Measurements from ENCODE around the gene ADCY4. TPM values are rescaled to one million over a fixed set of nuclear protein-coding genes. Genes with fewer than 3 reads are reported as not detected.

Gene ADCY4
- total and polyA plus RNA-seq, 2 of the 8 experiments (the other 6 are each of a cell fraction or from before 2014, with no cell fraction given): 0.27 to 0.35 TPM

DNA sequence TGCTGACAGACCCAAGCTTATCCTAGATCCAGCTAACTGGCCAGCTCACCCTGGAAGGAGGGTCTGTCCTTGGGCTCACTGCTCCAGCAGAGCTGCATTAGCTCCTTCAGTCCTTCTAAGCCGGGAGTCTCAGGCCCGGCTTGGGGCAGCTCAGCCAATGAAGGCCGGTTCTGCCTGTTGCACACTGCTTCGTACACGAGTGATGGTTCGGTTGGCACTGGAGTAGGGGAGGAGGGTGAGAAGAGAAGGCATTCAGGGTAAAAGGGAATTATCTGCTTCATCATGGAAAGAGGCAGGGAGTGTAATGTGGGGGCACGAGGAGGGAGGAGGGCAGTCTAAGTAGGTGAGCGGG is 2.9 kb upstream of the ADCY4 start:
- Histone ChIP-seq H2BK12ac (ENCODE audit: low read depth, low read length) (no peak overlapping the region), H3K4me2 (ENCODE audit: insufficient read depth in 1 of 2, low read depth in 2 of 2, low read length in 2 of 2) (no peak overlapping the region), H3K9me3 (ENCODE audit: insufficient read depth in 2 of 2, low read depth in 1 of 2, low read length in 1 of 2) (no peaks in the 10 kb centered on the region), H3K9ac (replicated peaks in 1 of 4; ENCODE audit: extremely low read depth in 1 of 4, low read depth in 3 of 4, low read length in 3 of 4) (no peak overlapping the region), H3K23ac (ENCODE audit: insufficient read length) (no peak overlapping the region), H4K91ac (replicated peaks; ENCODE audit: insufficient read length, low read length) (no peak overlapping the region), H2AFZ (ENCODE audit: low read length) (no peak overlapping the region), H4K5ac (ENCODE audit: insufficient read length, low read depth, low read length) (no peak overlapping the region), H3K27me3 (replicated peaks in 1 of 4; ENCODE audit: control insufficient read depth in 3 of 4, extremely low read depth in 1 of 4, insufficient read depth in 3 of 4, low read length in 3 of 4) (peaks cover 68 to 91% (median 88%) of the 10 kb centered on the region in 4 experiments), H3K4ac (replicated peaks; ENCODE audit: insufficient read length, low read depth, low read length) (no peak overlapping the region), H2BK5ac (ENCODE audit: low read depth, low read length) (no peak overlapping the region), H4K20me1 (replicated peaks in 1 of 2; ENCODE audit: control insufficient read depth in 1 of 2, insufficient read depth in 2 of 2, low read length in 2 of 2) (peaks cover 0 to 2% of the 10 kb centered on the region in 2 experiments), H2AK5ac (ENCODE audit: low read depth, low read length) (no peak overlapping the region), H3K23me2 (ENCODE audit: low read depth, low read length) (peaks cover 22% of the 10 kb centered on the region; the same call in 1 of the 2 replicates), H2BK120ac (replicated peaks; ENCODE audit: low read depth, low read length) (no peak overlapping the region), H3K18ac (ENCODE audit: extremely low read depth, low read length) (no peak overlapping the region), H4K8ac (ENCODE audit: extremely low read depth, insufficient read depth, low read length) (no peak overlapping the region), H3K27ac (ENCODE audit: low read depth, low read length) (no peak overlapping the region), H3K79me1 (ENCODE audit: low read depth, low read length) (no peaks in the 10 kb centered on the region), H2BK20ac (ENCODE audit: low read length) (no peak overlapping the region), H2BK15ac (ENCODE audit: low read length) (no peak overlapping the region), H3K36me3 (ENCODE audit: control insufficient read depth in 2 of 4, insufficient read depth in 4 of 4, low read length in 3 of 4) (no peaks in the 10 kb centered on the region), H3K56ac (replicated peaks; ENCODE audit: insufficient read length, low read depth, low read length) (no peak overlapping the region), H3K14ac (ENCODE audit: insufficient read length) (no peak overlapping the region), H3K4me1 (replicated peaks in 1 of 4; ENCODE audit: control insufficient read depth in 3 of 4, insufficient read depth in 4 of 4, low read length in 3 of 4) (peaks cover 0 to 17% (median 5%) of the 10 kb centered on the region in 4 experiments; a peak in 5 of 7 replicates), H3K79me2 (ENCODE audit: control insufficient read depth in 1 of 2, insufficient read depth in 2 of 2, low read length in 2 of 2) (no peaks in the 10 kb centered on the region), H3K4me3 (ENCODE audit: extremely low read depth in 1 of 4, insufficient read depth in 2 of 4, low read depth in 3 of 4, low read length in 4 of 4) (no peak overlapping the region)
- no peak for DNase-seq (ENCODE audit: low read depth in 1 of 2, low spot score in 2 of 2)
- WGBS, 2 experiments (ENCODE audit: extremely low coverage in 1 of 2, insufficient coverage in 1 of 2, insufficient read length in 1 of 2, insufficient replicate concordance in 2 of 2, low coverage in 1 of 2, low lambda C conversion rate in 2 of 2, missing lambda C conversion rate in 1 of 2): 87% methylated on average over 8 of the region's 8 CpGs; no CpG with 5 or more reads in 1 of the 2 experiments
- CTCF ChIA-PET (ENCODE audit: partially characterized antibody): interaction anchor here (0.8 to 27.8 kb wide), 7 partner anchors 9 to 90 kb away, joined by 3 to 664 read pairs (median 5); partner anchors contain the start of genes CBLN3, KHNYN and NFATC4
- FAIRE-seq: no peak
- POLR2A ChIA-PET (ENCODE audit: partially characterized antibody): no interaction called here
- TF ChIP-seq POLR2A (IDR thresholded peaks at IDR 0.05; ENCODE audit: control extremely low read depth in 1 of 2, low read depth in 2 of 2, low read length in 2 of 2): no peak
- TF ChIP-seq KDM1A (IDR thresholded peaks at IDR 0.05; ENCODE audit: borderline replicate concordance, low read length): no peak
- no peak for TF ChIP-seq TAF1 (IDR thresholded peaks at IDR 0.05; ENCODE audit: low read depth, low read length)
- TF ChIP-seq YY1 (IDR thresholded peaks at IDR 0.05; ENCODE audit: low read depth, low read length): no peak
- TF ChIP-seq KDM4A (IDR thresholded peaks at IDR 0.05; ENCODE audit: low read depth, low read length, severe bottlenecking): no peak
- no peak for TF ChIP-seq SIRT6 (IDR thresholded peaks at IDR 0.05; ENCODE audit: low read length)
- no peak for TF ChIP-seq CBX8 (IDR thresholded peaks at IDR 0.05; ENCODE audit: borderline replicate concordance, low read depth, low read length)
- TF ChIP-seq CTBP2 (IDR thresholded peaks at IDR 0.05; ENCODE audit: borderline replicate concordance, insufficient read depth, insufficient read length, low read length): no peak
- no peak for TF ChIP-seq SP4 (IDR thresholded peaks at IDR 0.05; ENCODE audit: low read length)
- no peak for TF ChIP-seq HDAC2 (IDR thresholded peaks at IDR 0.05; ENCODE audit: borderline replicate concordance in 1 of 2, low read depth in 2 of 2, low read length in 2 of 2)
- no peak for TF ChIP-seq JUND (IDR thresholded peaks at IDR 0.05; ENCODE audit: low read length)
- no peak for TF ChIP-seq NANOG (IDR thresholded peaks at IDR 0.05; ENCODE audit: insufficient read depth, low read depth, low read length, poor library complexity, severe bottlenecking)
- no peak for TF ChIP-seq RAD21 (IDR thresholded peaks at IDR 0.05 in 1 of 2, conservative IDR thresholded peaks at IDR 0.05 in 1 of 2; ENCODE audit: low read depth in 2 of 2, low read length in 2 of 2)
- TF ChIP-seq MAFK (IDR thresholded peaks at IDR 0.05; ENCODE audit: low read depth, low read length): no peak
- TF ChIP-seq CREB1 (IDR thresholded peaks at IDR 0.05): no peak
